HG03565 (cell line): ENCODE results near the gene MALL.
"Not testable (repeated sequence)": the region's sequence is repeated elsewhere in the genome, so short reads cannot be mapped to it uniquely, and the experiment has no call there.

Experiments
- ATAC-seq: cut with Tn5 transposase; IDR thresholded peaks from one replicate; pipeline ENCODE4 v1.9.1; 2021; ENCODE audit warnings: mild to moderate bottlenecking, moderate library complexity; ENCODE audit not compliant: unreplicated experiment

Gene MALL

GRCh38 chr2:110099471-110100225 is 16.0 kb downstream of the MALL start:
- ATAC-seq: no peak

DNA sequence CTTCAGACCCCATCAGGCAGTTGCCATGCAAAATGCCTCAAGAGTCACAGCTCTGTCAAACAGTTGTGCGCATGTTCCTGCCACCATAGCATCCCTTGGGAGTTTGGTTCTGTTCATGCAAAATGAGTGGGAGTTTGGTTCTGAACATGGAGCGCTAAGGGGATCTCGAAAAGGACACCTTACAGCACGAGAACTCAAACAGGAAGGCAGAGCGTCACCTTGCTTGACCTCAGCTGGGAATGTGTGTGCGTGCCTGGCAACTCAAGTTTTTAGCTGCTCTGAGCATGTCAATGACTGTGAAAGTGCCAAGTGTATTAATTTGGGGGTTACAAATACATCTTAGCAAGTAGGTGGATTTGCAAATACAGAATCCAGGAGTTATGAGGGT is 16.6 kb downstream of the MALL start:
- ATAC-seq: no peak

- ATAC-seq: no peak
Measured at GRCh38 chr2:110097506-110098220, 18.0 kb downstream of the MALL start.

DNA sequence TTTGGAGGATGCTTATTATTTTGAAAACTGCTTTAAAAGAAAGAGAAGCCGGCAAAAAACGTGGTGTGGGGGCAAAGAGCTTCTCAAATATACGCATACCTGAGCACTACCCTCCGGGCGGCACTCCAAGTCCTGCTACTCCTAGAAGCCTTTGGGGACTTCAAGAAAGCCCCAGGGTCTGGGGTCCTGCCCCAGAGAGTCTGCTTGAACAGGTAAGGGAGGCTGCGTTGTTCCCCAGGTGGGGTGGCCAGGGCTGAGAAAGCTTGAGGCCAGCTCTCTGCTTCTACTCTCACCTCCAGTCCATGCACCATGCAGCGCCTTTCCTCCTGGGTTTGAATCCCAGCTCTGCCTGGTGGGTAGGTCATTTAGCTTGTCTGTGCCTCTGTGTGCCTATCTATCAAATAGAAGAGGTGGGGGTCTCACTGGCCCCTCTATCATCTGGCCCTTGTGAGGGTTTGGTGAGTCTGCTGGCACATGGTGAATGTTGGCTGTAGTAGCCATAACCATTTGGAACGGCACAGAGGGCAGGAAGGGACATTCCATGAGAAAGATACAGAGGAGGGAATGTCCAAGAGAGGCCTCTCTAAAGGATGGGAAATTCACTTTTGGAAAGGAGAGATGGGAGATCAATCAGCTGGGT is 19.5 kb downstream of the MALL start:
- ATAC-seq: no peak

DNA sequence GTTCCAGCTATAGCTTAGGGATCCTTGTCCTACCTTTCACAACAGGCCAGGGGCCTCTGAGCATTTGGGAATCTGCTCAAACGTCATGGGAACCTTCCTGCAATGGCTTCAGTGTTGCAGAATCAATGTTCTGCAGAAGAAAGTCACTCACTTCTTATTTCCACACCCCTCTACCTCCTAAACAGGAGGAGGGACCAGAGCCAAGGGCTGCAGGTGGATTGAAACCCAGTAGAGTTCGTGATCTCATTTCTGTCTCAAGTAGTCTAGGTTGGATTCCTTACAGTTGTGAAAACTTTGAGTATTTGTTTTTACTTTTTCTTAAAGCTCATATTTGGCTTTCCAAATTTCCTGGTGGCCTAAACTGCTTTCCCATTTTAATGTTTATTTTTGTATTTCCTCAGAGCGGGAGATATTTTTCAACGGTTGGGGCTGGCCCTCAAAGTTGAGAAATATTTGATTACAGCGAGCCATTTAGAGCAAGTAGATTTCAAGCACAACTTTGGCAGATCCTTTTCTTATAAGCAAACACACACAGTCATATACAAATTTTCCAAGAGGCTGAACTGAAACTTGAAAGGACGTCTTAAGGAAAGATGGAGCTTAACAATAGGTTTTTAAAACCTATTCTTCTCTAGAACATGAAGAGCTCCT is 20.6 kb downstream of the MALL start:
- not testable (repeated sequence) for ATAC-seq

DNA sequence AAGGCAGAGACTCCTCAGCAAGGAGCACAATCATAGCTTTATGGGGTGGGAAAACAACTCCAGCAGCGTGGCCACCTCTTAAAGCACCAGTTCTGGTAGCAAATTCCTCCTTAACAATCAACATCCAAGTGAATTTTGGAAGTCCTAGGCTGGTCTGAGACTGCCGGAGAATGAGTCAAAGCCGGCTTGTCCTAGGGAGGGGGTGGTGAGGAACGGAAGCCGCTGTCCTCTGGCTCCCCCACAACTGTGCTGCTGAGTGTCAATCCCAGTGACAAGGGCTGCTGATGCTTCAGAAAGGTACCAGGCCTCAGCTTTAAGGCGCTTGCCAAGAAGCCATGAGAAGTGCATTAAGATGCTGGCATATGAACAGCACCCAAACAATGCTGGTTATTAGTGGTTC is 21.7 kb downstream of the MALL start:
- not testable (repeated sequence) for ATAC-seq

- not testable (repeated sequence) for ATAC-seq
Measured at GRCh38 chr2:110090164-110090563, 25.5 kb downstream of the MALL start.

GRCh38 chr2:110083757-110084156 is 31.9 kb downstream of the MALL start:
- not testable (repeated sequence) for ATAC-seq

DNA sequence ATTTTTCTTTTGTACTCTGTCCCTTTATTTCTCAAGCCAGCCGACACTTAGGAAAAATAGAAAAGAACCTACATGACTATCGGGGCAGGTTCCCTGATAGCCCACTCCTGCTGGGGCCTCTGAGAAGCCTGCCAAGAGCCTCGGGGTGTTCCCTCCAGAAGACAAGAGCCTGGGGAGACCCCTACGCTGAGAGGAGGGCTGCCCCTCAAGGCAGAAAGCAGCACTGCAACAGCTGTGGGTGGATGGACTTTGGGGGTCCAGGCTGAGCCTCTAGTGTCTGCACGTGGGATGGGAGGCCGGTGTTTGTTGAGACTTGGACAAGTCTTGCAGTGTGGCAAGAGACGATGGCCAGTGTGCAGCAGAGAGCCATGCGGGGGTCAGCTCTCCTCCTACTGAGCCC is 32.5 kb downstream of the MALL start:
- not testable (repeated sequence) for ATAC-seq

- not testable (repeated sequence) for ATAC-seq
Measured at GRCh38 chr2:110078104-110078503, 37.5 kb downstream of the MALL start.

- ATAC-seq: not testable (repeated sequence)
Measured at GRCh38 chr2:110075896-110076295, 39.7 kb downstream of the MALL start.

DNA sequence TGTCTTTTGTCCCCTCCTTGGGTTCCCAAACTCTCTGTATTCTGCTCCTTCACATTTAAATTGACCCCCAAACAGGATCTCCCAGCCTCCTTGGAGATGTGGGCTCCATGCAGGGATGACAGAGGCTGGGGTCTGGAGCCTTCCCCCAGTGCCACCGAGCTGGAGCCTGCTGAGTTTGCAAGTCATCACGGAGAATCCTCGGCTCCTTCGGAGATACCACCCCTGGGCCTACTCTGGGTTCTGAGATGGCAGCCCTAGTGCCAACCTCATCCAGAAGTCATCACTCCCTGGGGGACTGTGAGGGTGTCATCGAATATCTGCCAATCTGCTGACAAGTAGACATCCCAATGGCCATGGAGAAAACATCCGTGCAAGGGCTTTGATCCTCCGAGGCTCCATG is 45.8 kb downstream of the MALL start:
- not testable (repeated sequence) for ATAC-seq

- ATAC-seq: not testable (repeated sequence)
Measured at GRCh38 chr2:110068153-110068552, 47.5 kb downstream of the MALL start.

GRCh38 chr2:110062332-110062731 is 53.3 kb downstream of the MALL start:
- not testable (repeated sequence) for ATAC-seq

DNA sequence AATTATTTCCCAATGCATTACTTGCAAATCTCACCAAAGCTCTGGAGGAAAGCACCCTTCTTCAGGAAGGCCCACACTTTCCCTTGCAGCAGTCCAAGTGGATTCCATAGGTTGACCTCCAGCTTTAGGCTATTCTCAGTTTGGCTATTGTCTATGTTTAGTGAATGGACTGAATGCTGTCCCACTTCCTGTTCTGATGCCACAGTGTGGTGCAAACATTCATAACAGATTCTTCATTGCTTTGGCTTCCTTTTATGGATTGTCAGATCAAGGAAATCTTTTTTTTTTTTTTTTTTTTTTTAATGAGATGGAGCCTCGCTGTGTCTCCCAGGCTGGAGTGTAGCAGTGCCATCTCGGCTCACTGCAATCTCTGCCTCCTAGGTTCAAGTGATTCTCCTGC is 55.1 kb downstream of the MALL start:
- ATAC-seq: not testable (repeated sequence)

DNA sequence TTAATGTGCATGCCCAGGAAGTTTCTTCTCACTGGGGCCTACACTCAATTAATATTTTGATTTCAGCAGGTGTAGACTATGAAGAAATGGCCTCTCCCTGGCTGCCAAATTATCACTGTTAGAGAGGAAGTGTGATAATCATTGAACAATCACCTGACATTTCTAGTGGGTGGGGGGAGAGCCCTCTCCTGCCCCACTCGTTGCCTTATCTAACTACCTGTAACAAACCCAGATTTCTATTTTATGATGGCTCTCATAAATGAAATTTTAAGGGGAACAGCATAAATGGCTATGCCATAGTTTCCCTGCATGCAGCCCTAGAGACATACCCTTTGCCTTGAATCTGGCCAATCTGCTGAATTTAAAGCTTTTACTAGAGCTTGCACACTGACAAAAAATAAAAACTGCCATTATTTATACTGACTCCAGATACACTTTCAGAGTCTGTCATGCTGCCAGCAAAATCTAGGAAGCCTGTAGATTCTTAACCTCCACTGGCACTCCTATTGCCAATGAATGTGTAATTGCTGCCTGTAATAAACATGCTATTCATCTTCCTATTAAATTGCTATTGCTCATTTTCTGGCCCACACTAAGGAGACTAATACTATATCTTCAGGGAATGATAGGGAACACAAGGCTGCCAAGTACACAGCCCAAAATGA is 55.8 kb downstream of the MALL start:
- ATAC-seq: not testable (repeated sequence)

- ATAC-seq: not testable (repeated sequence)
Measured at GRCh38 chr2:110059009-110059693, 56.5 kb downstream of the MALL start.

DNA sequence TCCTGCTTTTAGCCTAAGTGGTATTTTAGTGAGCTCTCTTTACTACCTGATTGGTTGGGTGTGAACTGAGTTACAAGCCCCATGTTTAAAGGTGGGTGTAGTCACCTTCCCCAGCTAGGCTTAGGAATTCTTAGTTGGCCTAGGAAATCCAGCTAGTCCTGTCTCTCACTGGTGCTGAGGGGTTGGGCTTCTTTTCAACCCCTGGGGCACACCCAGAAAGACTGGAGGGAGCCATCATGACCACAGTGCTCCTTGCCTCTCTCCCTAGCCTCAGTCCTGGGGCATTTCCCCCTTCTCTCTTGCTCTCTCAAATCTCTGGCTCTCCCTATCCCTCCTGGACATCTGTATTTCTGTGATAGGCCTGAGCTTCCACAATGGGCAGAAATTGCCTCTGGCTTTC is 57.6 kb downstream of the MALL start:
- ATAC-seq: not testable (repeated sequence)

GRCh38 chr2:110055819-110056408 is 59.7 kb downstream of the MALL start:
- not testable (repeated sequence) for ATAC-seq
